HG03108 (cell line): ENCODE measurements around the gene MORN1.

ENCODE experiments used
- ATAC-seq: cut with Tn5 transposase; IDR thresholded peaks from one replicate; pipeline ENCODE4 v1.9.1; 2021; ENCODE audit warnings: moderate library complexity; ENCODE audit not compliant: unreplicated experiment

MORN1 gene

GRCh38 chr1:2375923-2376260 is 15.5 kb downstream of the MORN1 start:
- ATAC-seq: no peak

GRCh38 chr1:2375246-2375922 is 16.0 kb downstream of the MORN1 start:
- no peak for ATAC-seq

- no peak for ATAC-seq
Measured at GRCh38 chr1:2374252-2375155, 16.9 kb downstream of the MORN1 start.

GRCh38 chr1:2373551-2374251 is 17.7 kb downstream of the MORN1 start:
- ATAC-seq: no peak

- no peak for ATAC-seq
Measured at GRCh38 chr1:2372551-2373490, 18.5 kb downstream of the MORN1 start.

GRCh38 chr1:2368053-2368744 is 23.2 kb downstream of the MORN1 start:
- ATAC-seq: no peak

GRCh38 chr1:2363847-2364513 is 27.4 kb downstream of the MORN1 start:
- ATAC-seq: no peak

- no peak for ATAC-seq
Measured at GRCh38 chr1:2360588-2361364, 30.6 kb downstream of the MORN1 start.

GRCh38 chr1:2358651-2359640 is 32.4 kb downstream of the MORN1 start:
- no peak for ATAC-seq

GRCh38 chr1:2358072-2358471 is 33.3 kb downstream of the MORN1 start:
- no peak for ATAC-seq

GRCh38 chr1:2356911-2357845 is 34.2 kb downstream of the MORN1 start:
- ATAC-seq: no peak

GRCh38 chr1:2356401-2356800 is 35.0 kb downstream of the MORN1 start:
- no peak for ATAC-seq

- ATAC-seq: no peak
Measured at GRCh38 chr1:2355373-2356261, 35.7 kb downstream of the MORN1 start.

GRCh38 chr1:2354511-2355372 is 36.6 kb downstream of the MORN1 start:
- no peak for ATAC-seq
